ENCODE data around the gene FRMPD2.
"Not testable (repeated sequence)": the region's sequence is repeated elsewhere in the genome, so short reads cannot be mapped to it uniquely, and the experiment has no call there.

Gene FRMPD2

GRCh38 chr10:48126251-48126650 lies 148.2 kb downstream of the FRMPD2 start:
- DNase-seq: not testable (repeated sequence)

GRCh38 chr10:48125631-48126030 lies 148.9 kb downstream of the FRMPD2 start:
- DNase-seq: not testable (repeated sequence)

- not testable (repeated sequence) for DNase-seq
Observed at GRCh38 chr10:48122618-48123017, 151.9 kb downstream of the FRMPD2 start.

GRCh38 chr10:48110277-48110676 lies 164.2 kb downstream of the FRMPD2 start:
- not testable (repeated sequence) for DNase-seq
